Ovary (tissue), 9 donors: Measurements from ENCODE around the gene TFF1. TPM values are rescaled to one million over a fixed set of nuclear protein-coding genes. Genes with fewer than 3 reads are reported as not detected.

ENCODE experiments used
- DNase-seq, 5 donors: peaks; one replicate each; pipeline ENCODE4 v3.0.0-alpha.2; 2019 to 2020
- H3K27ac ChIP-seq, 2 donors: fragments of 200-600 bp; one replicate each; pipeline versions ENCODE4 v1.5.1 to v1.8.0; 2019 to 2022
- H3K27me3 ChIP-seq: fragments of 200-600 bp; one replicate; pipeline ENCODE4 v1.8.0; 2022
- H3K36me3 ChIP-seq: fragments of 200-600 bp; sonication (generic); one replicate; pipeline ENCODE4 v1.5.1; 2019
- H3K4me1 ChIP-seq: one replicate; pipeline ENCODE4 v1.8.1; 2013; ENCODE audit warnings: mild to moderate bottlenecking, moderate library complexity; ENCODE audit not compliant: insufficient read depth
- H3K4me3 ChIP-seq: fragments of 200-600 bp; sonication (generic); one replicate; pipeline ENCODE4 v1.5.1; 2017
- H3K9me3 ChIP-seq, 2 donors: fragments of 200-600 bp in 1 of 2; sonication (generic) in 1 of 2; one replicate each; pipeline versions ENCODE4 v1.5.1 to v1.8.1; 2013 to 2019; ENCODE audit warnings: mild to moderate bottlenecking in 1 of 2, moderate library complexity in 1 of 2
- EP300 ChIP-seq: sonication (generic); formaldehyde crosslinking; IDR thresholded peaks from one replicate; pipeline ENCODE4 v1.6.1; 2017; ENCODE audit warnings: antibody characterized with exemption
- POLR2A ChIP-seq: fragments of 450-650 bp; IDR thresholded peaks from one replicate; pipeline ENCODE4 v1.6.1; 2017; ENCODE audit warnings: antibody characterized with exemption, mild to moderate bottlenecking, moderate library complexity
- WGBS, 3 donors: extraction: QIAGEN DNeasy Blood & Tissue Kit in 1 of 3; methylation state at CpG; one replicate each; pipeline versions ENCODE4 v1.1.5 to v1.1.7; 2013 to 2017; 5-methylcytosine and 5-hydroxymethylcytosine counted together
- intact Hi-C, 4 donors: fragments of 100-400 bp; cut with DNase I; formaldehyde crosslinking; loops; one replicate each; pipeline versions ENCODE4 v1.11.0 to v1.15.1; 2022 to 2023
- polyA plus RNA-seq, 2 donors: library from polyadenylated mRNA; stranded (reverse); fragments of 200-250 nt in 1 of 2; fragments of 350-450 nt in 1 of 2; fragmentation: Illumina TruSeq in 1 of 2; extraction: RNeasy Lipid Tissue Mini Kit (QIAGEN cat#74804) in 1 of 2; gene quantifications; one replicate each; pipeline ENCODE4 v1.2.3, GENCODE V29; 2013 to 2014
- total RNA-seq, 7 donors: library from RNA; depleted of rRNA in 2 of 7; stranded (reverse); fragments of >200 nt in 2 of 7; fragmentation: NEBNext Ultra II Directional in 3 of 7; extraction: Animal tissue kit (Norgen Biotek cat#: 25700) in 3 of 7; gene quantifications; one replicate each; pipeline versions ENCODE4 v1.1.0 to v1.2.4, GENCODE V29; 2016 to 2023
- TF ChIP-seq, protein P1 (sequence below), 3 donors: fragments of 450-650 bp in 2 of 3; fragments of 200-600 bp in 1 of 3; IDR thresholded peaks; one replicate each; pipeline versions ENCODE4 v1.5.1 to v1.8.0; 2016 to 2022; ENCODE audit warnings: antibody characterized with exemption in 3 of 3, mild to moderate bottlenecking in 1 of 3
- donor health status: DM: no; HTN: no; CAD: no; lungs with moderate emphysema.
- donor health status: DM: no; HTN: no; CAD: no.
- donor health status: Bipolar disorder and iron deficiency.
- donor health status: DM: yes; HTN: yes; CAD: no.
- donor health status: DM: no; HTN: no; CAD: no.
- donor health status: DM: yes; HTN: yes; CAD: no.

The TFF1 gene
- total and polyA plus RNA-seq, 9 donors, result 1.4 TPM; not detected in 8

DNA sequence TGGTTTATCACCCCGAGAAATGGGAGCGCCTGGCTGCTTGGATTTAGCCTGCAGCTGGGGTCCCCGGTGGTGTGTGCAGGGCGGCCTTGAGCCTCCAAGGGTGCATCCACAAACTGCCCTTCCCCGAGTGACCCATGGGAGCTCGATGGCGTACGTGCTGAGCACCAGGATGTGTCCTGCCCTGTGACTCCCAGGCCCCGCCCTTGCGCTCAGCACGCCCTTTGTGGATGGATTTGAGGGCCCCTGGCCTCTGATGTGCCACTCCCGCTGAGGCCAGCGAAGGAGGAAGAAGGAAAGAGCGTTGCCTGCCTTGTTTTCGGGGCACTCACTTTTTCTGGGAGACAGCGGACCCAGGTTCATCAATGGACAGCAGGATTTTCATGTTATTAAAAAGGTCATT is 49.4 kb downstream of the TFF1 start:
- no peaks in the 10 kb centered on the region for H3K27me3 ChIP-seq
- 90 to 93% (median 92%) methylated on average over 16 of the region's 16 CpGs for WGBS, 3 donors
- TF ChIP-seq, protein P1, sequence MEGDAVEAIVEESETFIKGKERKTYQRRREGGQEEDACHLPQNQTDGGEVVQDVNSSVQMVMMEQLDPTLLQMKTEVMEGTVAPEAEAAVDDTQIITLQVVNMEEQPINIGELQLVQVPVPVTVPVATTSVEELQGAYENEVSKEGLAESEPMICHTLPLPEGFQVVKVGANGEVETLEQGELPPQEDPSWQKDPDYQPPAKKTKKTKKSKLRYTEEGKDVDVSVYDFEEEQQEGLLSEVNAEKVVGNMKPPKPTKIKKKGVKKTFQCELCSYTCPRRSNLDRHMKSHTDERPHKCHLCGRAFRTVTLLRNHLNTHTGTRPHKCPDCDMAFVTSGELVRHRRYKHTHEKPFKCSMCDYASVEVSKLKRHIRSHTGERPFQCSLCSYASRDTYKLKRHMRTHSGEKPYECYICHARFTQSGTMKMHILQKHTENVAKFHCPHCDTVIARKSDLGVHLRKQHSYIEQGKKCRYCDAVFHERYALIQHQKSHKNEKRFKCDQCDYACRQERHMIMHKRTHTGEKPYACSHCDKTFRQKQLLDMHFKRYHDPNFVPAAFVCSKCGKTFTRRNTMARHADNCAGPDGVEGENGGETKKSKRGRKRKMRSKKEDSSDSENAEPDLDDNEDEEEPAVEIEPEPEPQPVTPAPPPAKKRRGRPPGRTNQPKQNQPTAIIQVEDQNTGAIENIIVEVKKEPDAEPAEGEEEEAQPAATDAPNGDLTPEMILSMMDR (IDR thresholded peaks at IDR 0.05), result no peak
- no peak for TF ChIP-seq EP300
- no peak overlapping the region for H3K27ac ChIP-seq
- no peaks in the 10 kb centered on the region for H3K36me3 ChIP-seq
- no peaks in the 10 kb centered on the region for H3K9me3 ChIP-seq
- H3K4me1 ChIP-seq, result peaks cover 1% of the 10 kb centered on the region
- no peak overlapping the region for H3K4me3 ChIP-seq
- DNase-seq, result no peak
- intact Hi-C loops, result no loop called here

DNA sequence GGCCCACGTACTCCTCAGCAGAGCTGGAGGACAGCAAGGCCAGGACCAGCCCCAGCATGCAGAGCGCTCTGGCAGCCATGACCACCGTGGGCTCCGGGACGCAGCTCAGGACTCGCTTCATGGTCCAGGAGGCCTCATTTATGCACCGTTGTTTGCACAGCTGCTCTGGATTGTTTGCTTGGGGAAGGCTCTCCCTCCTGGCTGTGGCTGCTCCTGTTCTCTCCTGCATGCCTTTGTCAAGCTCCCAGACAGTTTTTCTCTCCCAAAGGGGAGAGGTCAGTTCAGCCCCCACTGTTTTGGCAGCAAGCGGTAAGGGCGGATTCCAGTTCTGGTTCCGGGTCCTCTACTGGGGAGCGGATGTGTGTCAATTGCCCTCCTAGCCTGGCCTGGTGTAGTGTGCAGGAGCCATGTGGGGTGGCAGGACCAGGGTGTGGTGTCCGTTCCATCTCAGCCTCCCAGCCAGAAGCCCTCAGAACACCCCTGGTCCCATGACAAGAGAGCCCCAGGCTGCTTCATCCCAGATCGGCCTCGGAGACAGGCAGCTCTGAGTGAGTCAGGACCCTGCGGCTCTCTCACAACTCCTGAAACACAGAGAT is 50.9 kb downstream of the TFF1 start, which contains the start of gene TFF3:
Gene TFF3, minus strand, starts transcription at position 114 of the 596 bp plus-strand sequence. Its CDS starts 35 bp downstream, at position 79.
- Histone ChIP-seq H3K9me3 (no peaks in the 10 kb centered on the region), H3K4me3 (no peak within 1 kb of the TSS), H3K4me1 (peaks cover 1% of the 10 kb centered on the region), H3K36me3 (no peaks in the 10 kb centered on the region), H3K27ac (no peak within 1 kb of the TSS), H3K27me3 (no peaks in the 10 kb centered on the region)
- TF ChIP-seq POLR2A, result no peak
- TF ChIP-seq, protein P1 (IDR thresholded peaks at IDR 0.05), result no peak
- TF ChIP-seq EP300, result no peak
- intact Hi-C loops, result no loop called here
- no peak for DNase-seq
- 32 to 46% (median 45%) methylated on average over 15 of the region's 15 CpGs for WGBS, 3 donors

- no peak for DNase-seq
- intact Hi-C loops, result no loop called here
- H3K27me3 ChIP-seq, result no peaks in the 10 kb centered on the region
- H3K4me3 ChIP-seq, result no peak overlapping the region
- peaks cover 1% of the 10 kb centered on the region for H3K4me1 ChIP-seq
- WGBS, 3 donors, result 66 to 84% (median 75%) methylated on average over 6 of the region's 6 CpGs
- no peaks in the 10 kb centered on the region for H3K36me3 ChIP-seq
- H3K27ac ChIP-seq, result no peak overlapping the region
- TF ChIP-seq, protein P1 (IDR thresholded peaks at IDR 0.05), result no peak
- TF ChIP-seq POLR2A, result no peak
- no peak for TF ChIP-seq EP300
- H3K9me3 ChIP-seq, result no peaks in the 10 kb centered on the region
Measured at GRCh38 chr21:42314616-42315295, 51.6 kb downstream of the TFF1 start.

GRCh38 chr21:42313501-42313969 is 52.8 kb downstream of the TFF1 start:
- Histone ChIP-seq H3K9me3 (no peaks in the 10 kb centered on the region), H3K4me1 (peaks cover 1% of the 10 kb centered on the region), H3K27me3 (no peaks in the 10 kb centered on the region), H3K4me3 (no peak overlapping the region), H3K36me3 (no peaks in the 10 kb centered on the region), H3K27ac (no peak overlapping the region)
- DNase-seq, result no peak
- intact Hi-C loops, result no loop called here
- WGBS, 3 donors, result 63 to 68% (median 64%) methylated on average over 13 of the region's 13 CpGs
- TF ChIP-seq POLR2A (no peak), EP300 (no peak)
- TF ChIP-seq, protein P1 (IDR thresholded peaks at IDR 0.05), result no peak
